Measurements from ENCODE around the gene FOXJ3. TPM values are rescaled to one million over a fixed set of nuclear protein-coding genes. Genes with fewer than 3 reads are reported as not detected.
A peak's percentile ranks its signal among the peaks of the same experiment; 100 is the strongest.

The FOXJ3 gene
- total and polyA plus RNA-seq, 2 donors from 2014 or later, result 11.8 to 45.5 TPM

- DNase-seq (peak in 1 of 5 donors; percentile 70), FAIRE-seq (no peak)
- Histone ChIP-seq H3K36me3 (ENCODE audit: control insufficient read depth in 2 of 3, insufficient read depth in 3 of 3, low read length in 3 of 3) (no peaks in the 10 kb centered on the region), H3K27ac (ENCODE audit: low read depth in 2 of 2, low read length in 2 of 2) (no peak within 1 kb of the TSS), H3K9ac (ENCODE audit: low read length in 3 of 3) (no peak within 1 kb of the TSS), H3K9me3 (ENCODE audit: control insufficient read depth in 2 of 3, insufficient read depth in 1 of 3, low read length in 3 of 3) (peaks cover 0 to 7% (median 0%) of the 10 kb centered on the region in 3 donors), H3K27me3 (ENCODE audit: control insufficient read depth, insufficient read depth, low read length) (no peaks in the 10 kb centered on the region), H3K4me3 (ENCODE audit: low read length in 3 of 3) (no peak within 1 kb of the TSS), H3K4me1 (ENCODE audit: control insufficient read depth in 2 of 3, insufficient read depth in 2 of 3, low read depth in 1 of 3, low read length in 3 of 3) (peaks cover 0 to 7% (median 2%) of the 10 kb centered on the region in 3 donors)
- intact Hi-C loops (cut with DNase I), result no loop called here
- TF ChIP-seq, protein P1, sequence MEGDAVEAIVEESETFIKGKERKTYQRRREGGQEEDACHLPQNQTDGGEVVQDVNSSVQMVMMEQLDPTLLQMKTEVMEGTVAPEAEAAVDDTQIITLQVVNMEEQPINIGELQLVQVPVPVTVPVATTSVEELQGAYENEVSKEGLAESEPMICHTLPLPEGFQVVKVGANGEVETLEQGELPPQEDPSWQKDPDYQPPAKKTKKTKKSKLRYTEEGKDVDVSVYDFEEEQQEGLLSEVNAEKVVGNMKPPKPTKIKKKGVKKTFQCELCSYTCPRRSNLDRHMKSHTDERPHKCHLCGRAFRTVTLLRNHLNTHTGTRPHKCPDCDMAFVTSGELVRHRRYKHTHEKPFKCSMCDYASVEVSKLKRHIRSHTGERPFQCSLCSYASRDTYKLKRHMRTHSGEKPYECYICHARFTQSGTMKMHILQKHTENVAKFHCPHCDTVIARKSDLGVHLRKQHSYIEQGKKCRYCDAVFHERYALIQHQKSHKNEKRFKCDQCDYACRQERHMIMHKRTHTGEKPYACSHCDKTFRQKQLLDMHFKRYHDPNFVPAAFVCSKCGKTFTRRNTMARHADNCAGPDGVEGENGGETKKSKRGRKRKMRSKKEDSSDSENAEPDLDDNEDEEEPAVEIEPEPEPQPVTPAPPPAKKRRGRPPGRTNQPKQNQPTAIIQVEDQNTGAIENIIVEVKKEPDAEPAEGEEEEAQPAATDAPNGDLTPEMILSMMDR (IDR thresholded peaks at IDR 0.05; ENCODE audit: borderline replicate concordance, extremely low read depth, insufficient read depth), result no peak
These were observed 170.2 kb downstream of the FOXJ3 start, which contains the start of gene GUCA2A for GRCh38 chr1:42164551-42165420. Gene GUCA2A, minus strand, starts transcription at chr1:42164745. Its CDS starts 33 bp downstream, at chr1:42164712.

DNA sequence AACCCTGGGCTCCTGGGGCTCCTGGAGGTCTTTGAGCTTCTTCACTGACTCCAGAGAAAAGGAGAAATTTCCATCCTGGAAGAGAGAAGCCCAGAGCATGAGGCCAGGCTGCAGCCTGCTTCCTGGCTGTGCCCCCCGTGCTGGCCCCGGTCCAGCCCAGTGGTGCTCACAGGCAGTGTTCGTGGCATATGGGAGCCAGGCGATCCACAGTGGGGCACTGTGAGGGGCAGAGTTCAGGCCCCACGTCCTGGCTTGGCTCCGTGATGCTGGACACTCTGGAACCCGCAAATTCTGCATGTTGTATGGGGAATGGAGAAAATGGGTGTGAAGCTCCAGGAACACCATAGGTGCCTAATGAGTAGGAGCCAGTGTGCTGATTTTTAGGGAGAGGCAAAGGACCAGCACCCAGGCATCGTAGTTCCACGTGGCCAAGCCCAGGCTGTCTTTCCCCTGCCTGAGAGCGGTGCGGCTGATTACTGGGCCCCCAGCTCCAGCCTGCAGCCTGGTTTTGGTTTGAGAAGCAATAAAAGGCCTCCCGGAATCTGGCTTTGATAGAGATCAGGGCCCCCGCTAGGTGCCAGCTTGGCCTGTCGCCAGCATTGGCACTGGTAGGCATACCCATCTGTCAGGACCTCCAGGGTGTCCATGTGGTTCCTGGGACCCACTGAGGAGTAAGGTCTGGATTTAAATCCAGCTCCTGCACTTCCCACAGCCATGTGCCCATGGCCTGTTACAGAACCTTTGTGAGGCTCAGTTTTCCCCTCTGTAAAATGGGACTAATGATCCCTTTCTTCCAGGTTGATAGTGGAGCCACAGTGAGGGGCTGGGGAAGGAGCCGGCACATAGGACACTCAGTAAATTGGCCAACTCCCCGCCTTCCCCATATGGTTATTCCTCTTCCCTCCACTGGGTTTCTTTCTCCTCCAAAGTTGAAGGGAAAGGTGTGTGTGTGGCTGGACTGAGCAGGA is 171.2 kb downstream of the FOXJ3 start:
- intact Hi-C loops (cut with DNase I), result no loop called here
- no peak overlapping the region for H3K9ac ChIP-seq (ENCODE audit: low read length in 3 of 3)
- peaks cover 0 to 7% (median 2%) of the 10 kb centered on the region in 3 donors for H3K4me1 ChIP-seq (ENCODE audit: control insufficient read depth in 2 of 3, insufficient read depth in 2 of 3, low read depth in 1 of 3, low read length in 3 of 3)
- H3K4me3 ChIP-seq (ENCODE audit: low read length in 3 of 3), result no peak overlapping the region
- no peaks in the 10 kb centered on the region for H3K27me3 ChIP-seq (ENCODE audit: control insufficient read depth, insufficient read depth, low read length)
- peaks cover 0 to 7% (median 0%) of the 10 kb centered on the region in 3 donors for H3K9me3 ChIP-seq (ENCODE audit: control insufficient read depth in 2 of 3, insufficient read depth in 1 of 3, low read length in 3 of 3)
- FAIRE-seq, result no peak
- H3K27ac ChIP-seq (ENCODE audit: low read depth in 2 of 2, low read length in 2 of 2), result no peak overlapping the region
- peak in 1 of 5 donors; percentile 64 for DNase-seq
- TF ChIP-seq, protein P1 (IDR thresholded peaks at IDR 0.05; ENCODE audit: borderline replicate concordance, extremely low read depth, insufficient read depth), result no peak
- H3K36me3 ChIP-seq (ENCODE audit: control insufficient read depth in 2 of 3, insufficient read depth in 3 of 3, low read length in 3 of 3), result no peaks in the 10 kb centered on the region

DNA sequence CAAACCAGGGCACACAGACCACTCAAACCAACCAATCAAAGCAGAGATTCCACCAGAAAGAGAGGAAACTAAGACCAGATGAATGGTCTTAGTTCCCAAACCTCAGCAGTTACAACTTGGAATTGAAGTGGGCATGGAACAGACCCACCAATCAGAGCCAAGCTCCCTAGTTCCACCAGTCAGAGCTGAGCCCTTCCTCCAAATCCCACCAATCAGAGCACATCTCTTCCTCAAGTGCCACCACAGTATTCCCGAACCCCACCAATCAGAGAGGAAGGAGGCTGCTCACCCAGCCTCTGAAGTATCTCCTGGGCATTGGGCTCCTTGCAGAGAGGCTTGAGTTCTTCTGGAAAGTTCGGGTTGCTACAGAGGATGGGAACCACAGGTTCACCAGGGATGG is 171.9 kb downstream of the FOXJ3 start:
- DNase-seq, result no peak
- no peaks in the 10 kb centered on the region for H3K27me3 ChIP-seq (ENCODE audit: control insufficient read depth, insufficient read depth, low read length)
- H3K27ac ChIP-seq (ENCODE audit: low read depth in 2 of 2, low read length in 2 of 2), result no peak overlapping the region
- no peak overlapping the region for H3K9ac ChIP-seq (ENCODE audit: low read length in 3 of 3)
- H3K9me3 ChIP-seq (ENCODE audit: control insufficient read depth in 2 of 3, insufficient read depth in 1 of 3, low read length in 3 of 3), result peaks cover 0 to 7% (median 0%) of the 10 kb centered on the region in 3 donors
- TF ChIP-seq, protein P1 (IDR thresholded peaks at IDR 0.05; ENCODE audit: borderline replicate concordance, extremely low read depth, insufficient read depth), result no peak
- intact Hi-C loops (cut with DNase I), result no loop called here
- H3K36me3 ChIP-seq (ENCODE audit: control insufficient read depth in 2 of 3, insufficient read depth in 3 of 3, low read length in 3 of 3), result no peaks in the 10 kb centered on the region
- H3K4me1 ChIP-seq (ENCODE audit: control insufficient read depth in 2 of 3, insufficient read depth in 2 of 3, low read depth in 1 of 3, low read length in 3 of 3), result peaks cover 0 to 7% (median 2%) of the 10 kb centered on the region in 3 donors
- no peak overlapping the region for H3K4me3 ChIP-seq (ENCODE audit: low read length in 3 of 3)
- no peak for FAIRE-seq
